GM21360 (cell line): ENCODE data around the gene NKX1-2.

Source experiments
- ATAC-seq: cut with Tn5 transposase; IDR thresholded peaks from one replicate; pipeline ENCODE4 v1.9.1; 2021; ENCODE audit warnings: mild to moderate bottlenecking, moderate library complexity; ENCODE audit not compliant: unreplicated experiment

Gene NKX1-2

DNA sequence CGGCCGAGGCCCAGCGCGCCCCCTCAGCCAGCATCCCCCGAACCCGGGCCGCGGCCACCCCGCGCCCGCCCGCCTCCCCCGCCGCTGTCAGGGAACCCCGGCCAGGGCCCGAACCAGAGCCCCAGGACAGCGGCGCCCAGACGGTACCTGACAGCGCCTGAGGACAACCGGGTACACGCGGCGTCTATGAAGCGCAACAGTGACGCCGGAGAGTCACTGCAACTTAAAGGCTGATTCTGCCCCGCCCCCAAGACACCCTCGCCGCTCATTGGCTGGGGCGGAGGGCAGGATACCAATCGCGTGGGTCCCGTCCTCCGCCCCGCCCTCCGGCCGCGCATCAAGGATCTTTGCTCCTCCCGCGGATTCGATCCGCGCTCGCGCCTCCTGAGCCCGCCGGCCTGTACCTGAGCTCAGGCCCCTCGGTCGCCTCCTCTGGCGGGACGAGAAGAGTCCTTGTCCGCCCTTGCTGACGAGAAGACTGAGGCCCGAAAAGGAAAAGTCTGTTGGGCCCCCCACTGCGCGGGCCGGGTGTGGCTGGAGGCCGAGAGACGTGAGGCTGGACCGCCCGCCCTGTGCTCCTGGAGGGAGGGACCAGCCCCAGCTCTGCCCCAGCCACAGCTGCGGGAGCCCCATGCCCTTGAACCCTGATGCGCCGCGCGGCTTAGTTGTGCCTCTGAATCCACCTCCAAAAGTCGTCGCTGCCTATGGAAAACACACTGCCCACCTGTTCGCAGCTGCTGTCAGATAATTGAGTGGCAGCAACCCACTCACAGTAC lies 30.9 kb downstream of the NKX1-2 start, which contains the start of gene OAT:
Gene OAT, minus strand, starts transcription at position 198 of the 776 bp plus-strand sequence. CDS start 6,752 bp downstream, outside the sequence.
- ATAC-seq: peak; percentile 94

- ATAC-seq: peak; percentile 25
Measured at GRCh38 chr10:124417895-124418725, 31.7 kb downstream of the NKX1-2 start.

- no peak for ATAC-seq
Measured at GRCh38 chr10:124416733-124417132, 33.1 kb downstream of the NKX1-2 start.

- ATAC-seq: no peak
Measured at GRCh38 chr10:124415210-124415609, 34.6 kb downstream of the NKX1-2 start.

- no peak for ATAC-seq
Measured at GRCh38 chr10:124414076-124414475, 35.8 kb downstream of the NKX1-2 start.

- no peak for ATAC-seq
Measured at GRCh38 chr10:124409696-124410095, 40.1 kb downstream of the NKX1-2 start.

DNA sequence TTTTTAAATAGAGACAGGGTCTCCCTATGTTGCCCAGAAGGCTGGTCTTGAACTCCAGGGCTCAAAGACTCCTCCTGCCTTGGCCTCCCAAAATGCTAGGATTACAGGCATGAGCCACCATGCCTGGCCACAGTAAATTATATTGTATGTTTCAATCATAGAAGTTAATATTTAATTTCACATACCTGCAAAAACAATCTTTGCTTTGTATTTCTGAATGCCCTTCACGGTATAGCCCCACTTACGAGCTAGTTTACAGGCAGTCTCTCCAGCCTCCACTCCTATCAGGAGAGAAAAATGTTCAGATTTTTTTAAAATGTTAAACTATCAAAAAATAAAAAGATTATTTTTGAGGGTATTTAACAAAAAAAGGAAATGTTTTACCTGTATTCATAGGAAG lies 41.5 kb downstream of the NKX1-2 start:
- no peak for ATAC-seq

- no peak for ATAC-seq
Measured at GRCh38 chr10:124407456-124407855, 42.4 kb downstream of the NKX1-2 start.

- ATAC-seq: peak; percentile 89
Measured at GRCh38 chr10:124403548-124403947, 46.3 kb downstream of the NKX1-2 start.

- no peak for ATAC-seq
Measured at GRCh38 chr10:124402273-124402672, 47.6 kb downstream of the NKX1-2 start.

DNA sequence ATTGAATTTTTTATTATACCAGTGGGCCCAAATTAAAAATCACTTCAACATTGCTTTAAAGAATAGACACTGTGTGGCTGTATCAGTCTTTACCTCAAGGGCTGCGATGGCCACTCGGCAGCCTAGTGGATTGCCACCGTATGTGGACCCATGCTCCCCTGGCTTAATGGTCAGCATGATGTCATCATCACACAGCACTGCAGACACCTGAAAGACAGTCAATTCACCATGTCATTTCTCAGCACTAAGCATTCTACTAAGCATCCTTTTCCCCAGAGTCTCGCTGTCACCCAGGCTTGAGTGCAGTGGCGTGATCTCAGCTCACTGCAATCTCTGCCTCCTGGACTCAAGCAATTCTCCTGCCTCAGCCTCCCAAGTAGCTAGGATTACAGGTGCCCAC lies 48.2 kb downstream of the NKX1-2 start:
- no peak for ATAC-seq
